Measurements from ENCODE around the gene PIEZO1.
"Not testable (repeated sequence)": the region's sequence is repeated elsewhere in the genome, so short reads cannot be mapped to it uniquely, and the experiment has no call there.

PIEZO1 gene

DNA sequence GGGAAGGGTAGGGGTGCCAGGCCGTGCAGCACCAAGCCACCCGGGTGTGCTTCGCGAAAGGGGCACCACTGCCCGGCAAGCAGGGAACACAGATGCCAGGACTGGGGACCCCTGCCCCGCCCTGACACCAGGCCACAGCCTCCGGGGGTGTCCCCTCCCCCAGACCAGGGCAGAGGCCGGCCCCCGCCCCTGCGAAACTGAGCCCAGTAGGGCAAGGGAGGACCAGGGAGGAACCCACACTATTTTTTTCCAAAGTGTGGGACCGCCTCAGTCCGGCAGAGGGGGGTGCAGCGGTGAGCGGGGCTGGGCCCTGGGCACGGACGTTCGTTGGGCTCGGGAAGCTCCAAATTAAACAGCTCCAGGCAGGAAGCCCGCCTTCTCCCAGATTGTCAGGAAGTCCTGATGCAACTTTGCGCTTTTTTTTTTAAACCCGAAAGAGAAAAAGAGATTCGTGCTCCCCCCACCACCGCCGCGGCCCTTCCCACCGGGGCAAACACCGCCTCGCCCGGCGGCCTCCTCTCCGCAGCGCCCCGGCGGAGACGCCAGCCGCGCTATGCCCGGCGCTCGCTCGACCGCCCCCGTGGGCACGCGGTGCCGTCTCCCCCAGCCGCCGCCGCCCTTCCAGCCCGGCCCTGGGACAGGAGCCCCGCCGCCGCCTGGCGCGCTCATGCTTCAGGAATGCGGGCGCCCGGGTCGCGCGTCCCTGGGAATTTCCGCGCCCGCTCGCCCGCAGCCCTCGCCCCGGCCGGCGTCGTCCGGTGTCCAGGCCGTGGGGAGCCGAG, 755 bp downstream of the PIEZO1 start:
- DNase-seq (ENCODE audit: insufficient read length, low spot score) (peak; percentile 69), FAIRE-seq (no peak)

DNA sequence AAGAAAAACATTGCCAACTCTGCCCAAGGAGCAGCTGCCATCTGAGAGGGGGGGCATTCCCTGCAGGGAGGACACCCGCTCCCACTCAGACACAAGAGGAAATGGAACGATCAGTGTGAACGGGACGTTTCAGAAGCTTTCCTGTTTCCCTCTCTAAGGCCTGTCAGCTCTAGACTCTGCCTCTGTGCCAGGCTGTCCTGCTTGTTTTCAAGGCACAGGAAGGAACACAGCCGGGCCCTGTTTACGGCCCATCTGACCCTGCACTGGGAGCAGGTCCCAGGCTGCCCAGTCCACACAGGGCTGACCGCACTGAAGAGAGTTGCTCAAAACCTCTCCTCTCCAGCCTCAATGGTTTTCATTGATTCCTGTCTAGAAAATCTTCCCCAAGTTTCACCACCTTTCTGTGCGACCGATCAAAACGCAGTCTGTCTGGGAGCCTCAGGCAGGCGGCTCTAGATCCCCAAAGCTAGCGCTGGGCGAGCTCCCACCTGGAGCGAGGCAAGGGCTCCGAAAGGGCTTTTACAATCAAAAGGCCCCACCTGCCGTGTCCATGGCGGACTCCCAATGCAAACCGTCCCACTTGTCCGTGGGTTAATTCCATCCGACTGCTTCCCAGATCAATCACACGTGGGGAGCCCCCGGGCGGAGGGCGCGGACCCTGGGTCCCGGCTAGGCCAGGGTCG, 1.5 kb downstream of the PIEZO1 start:
- no peak for DNase-seq (ENCODE audit: insufficient read length, low spot score)
- FAIRE-seq, result no peak

DNA sequence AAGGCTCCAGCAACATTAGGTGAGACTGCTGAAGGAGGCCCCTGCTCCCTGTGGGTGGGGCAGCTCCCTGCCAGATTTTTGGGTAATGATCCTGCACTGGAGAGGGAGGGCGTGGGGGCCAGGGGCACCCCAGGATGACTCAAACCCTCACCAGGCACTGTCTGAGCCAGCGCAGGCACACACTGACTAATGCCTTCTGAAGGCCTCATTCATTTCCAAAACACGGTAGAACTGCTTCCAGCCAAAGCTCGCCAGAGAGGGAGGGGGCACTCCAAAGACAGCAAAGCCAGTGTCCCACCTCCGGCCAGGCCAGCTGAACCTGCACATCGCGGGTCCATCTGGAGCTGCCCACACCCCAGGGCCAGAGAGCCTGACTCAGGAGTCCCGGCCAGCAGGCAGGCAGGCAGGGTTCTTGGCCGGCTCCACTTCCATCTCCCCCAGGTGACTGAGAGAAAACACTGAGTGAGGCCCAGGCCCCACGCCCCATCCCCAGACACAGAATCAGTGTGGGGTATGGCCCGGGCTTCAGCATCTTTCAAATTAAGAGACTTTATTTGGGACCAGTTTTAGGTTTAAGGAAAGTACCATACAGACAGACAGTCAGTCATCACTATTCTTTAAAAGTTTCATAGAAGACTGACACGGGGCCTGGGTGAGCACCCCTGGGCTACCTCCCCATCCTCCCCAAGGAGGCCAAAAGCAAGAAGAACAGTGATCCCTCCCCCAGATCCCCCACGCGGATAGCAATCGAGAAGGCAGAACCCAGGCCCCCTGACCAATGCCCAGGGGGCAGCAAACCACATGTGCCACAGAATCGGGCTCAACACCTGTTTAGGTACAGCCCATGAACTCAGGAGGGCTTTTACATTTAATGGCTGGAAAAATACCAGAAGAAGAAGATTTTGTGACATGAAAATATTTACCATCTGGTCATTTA, 2.3 kb downstream of the PIEZO1 start:
- peak; percentile 48 for FAIRE-seq
- DNase-seq (ENCODE audit: insufficient read length, low spot score), result peak; percentile 52

DNA sequence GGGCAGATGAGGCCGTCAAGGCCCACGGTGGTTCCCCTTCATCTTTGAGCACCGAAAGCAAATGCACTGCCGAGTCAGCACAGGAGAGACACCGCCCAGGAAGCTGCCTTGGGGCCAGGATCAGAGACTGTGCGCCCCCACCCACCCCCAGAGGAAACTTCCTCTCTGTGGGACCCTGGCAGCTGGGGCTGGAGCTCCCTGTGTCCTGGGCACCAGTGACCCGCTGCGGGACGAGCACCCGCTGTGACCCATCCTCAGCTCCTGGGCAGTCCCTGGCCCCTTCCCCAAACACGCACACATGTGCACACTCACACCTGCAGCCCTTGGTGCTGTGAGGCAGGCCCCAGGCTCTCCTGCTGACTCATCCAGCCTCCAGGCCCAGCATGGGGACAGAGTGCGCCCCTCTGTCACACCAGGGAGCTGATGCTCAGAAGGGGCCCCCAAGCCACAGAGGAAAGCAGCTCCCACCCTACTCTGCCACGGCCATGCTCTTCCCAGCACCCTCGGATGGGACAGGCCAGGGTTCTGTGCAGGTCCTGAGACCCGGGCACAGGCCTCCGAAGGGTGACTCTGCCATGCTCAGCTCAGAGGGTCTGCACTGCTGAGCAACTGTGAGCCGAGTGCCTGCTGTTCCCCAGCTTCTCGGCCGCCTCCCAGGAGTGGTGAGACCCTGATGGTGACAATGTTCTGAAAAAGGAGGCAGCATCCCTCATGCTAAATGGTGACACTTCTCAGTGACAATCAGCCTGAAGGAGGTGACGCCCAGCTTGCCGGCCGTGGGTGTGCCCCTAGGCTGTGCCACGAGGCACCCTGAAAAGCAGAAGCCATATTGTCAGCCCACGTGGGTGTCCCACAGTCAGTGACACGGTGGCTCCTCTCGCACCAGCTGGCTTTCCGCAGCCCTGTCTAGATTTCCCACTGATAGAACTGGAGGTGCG, 3.6 kb downstream of the PIEZO1 start:
- FAIRE-seq (no peak), DNase-seq (ENCODE audit: insufficient read length, low spot score) (no peak)

DNA sequence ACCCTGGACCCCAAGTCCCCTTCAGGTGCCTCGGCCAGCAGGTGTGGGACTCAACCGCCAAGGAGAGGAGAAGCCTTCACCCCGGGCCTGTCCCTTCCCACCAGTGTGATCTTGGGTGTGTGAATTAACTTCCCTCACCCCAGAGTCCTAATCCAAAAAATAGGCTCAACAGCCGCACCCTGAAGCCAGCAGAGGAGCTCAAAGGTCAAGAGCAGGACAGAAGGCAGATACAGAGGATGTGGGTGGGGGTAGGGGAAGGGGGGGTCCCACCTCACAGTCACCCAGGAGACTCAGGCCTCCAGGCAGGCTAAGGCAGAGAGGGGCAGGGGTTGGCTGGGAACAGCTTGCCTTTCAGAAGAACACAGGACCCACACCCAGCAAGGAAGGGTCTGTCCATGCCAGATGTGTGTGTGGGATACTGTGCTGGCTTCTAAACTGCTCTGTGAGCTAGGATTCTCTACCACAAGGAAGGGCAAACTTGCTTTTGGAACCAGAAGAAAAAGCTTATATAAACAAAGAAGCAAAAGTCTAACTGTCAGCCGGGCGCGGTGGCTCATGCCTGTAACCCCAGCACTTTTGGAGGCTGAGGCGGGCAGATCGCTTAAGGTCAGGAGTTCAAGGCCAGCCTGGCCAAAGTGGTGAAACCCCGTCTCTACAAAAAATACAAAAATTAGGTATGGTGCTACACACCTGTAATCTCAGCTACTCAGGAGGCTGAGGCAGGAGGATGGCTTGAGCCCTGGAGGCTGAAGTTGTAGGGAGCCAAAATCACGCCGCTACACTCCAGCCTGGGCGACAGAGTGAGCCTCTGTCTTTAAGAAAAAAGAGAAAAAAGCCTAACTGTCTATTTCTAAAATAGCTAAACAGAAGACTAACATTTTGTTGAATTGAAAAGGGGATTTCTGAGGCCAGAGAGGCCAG, 4.6 kb downstream of the PIEZO1 start:
- no peak for FAIRE-seq

DNA sequence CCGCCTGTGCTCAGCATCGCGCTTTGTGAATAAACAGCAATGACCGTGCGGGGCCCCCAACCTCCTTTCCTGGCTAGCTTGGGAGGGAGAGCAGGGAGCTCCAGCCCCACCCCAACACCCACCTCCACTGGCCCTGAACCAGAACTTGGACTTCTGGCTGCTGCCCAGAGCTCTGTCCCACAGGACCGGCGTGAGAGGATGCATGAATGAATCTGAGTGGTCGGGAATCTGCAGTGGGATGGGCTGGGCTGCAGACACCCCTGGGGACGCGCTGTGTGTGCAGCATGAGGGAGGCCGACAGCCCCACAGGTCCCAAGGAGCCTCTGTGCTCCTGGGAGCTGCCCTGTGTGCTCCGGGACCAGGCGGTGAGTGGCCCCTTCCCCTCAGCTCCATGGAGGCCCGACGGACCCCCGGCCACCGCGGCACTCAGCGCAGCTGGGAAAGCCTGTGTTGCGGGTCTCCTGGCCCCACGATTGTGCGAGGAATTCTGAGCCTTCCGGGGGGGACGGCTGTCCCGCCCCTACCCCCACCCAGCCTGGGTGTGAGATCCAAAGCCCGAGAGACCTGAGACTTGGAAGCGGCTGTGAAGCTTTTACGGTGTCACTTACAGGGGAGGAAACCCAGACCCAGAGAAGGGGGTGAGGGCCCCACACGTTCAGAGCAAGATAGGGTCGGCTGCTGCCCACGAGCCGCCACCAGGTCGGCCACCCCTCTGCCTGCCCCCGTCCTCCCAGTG, 5.4 kb downstream of the PIEZO1 start:
- DNase-seq (ENCODE audit: insufficient read length, low spot score) (no peak), FAIRE-seq (no peak)

More for the DNA sequence above, 4.6 kb downstream of the PIEZO1 start:
- no peak for DNase-seq (ENCODE audit: insufficient read length, low spot score)

DNA sequence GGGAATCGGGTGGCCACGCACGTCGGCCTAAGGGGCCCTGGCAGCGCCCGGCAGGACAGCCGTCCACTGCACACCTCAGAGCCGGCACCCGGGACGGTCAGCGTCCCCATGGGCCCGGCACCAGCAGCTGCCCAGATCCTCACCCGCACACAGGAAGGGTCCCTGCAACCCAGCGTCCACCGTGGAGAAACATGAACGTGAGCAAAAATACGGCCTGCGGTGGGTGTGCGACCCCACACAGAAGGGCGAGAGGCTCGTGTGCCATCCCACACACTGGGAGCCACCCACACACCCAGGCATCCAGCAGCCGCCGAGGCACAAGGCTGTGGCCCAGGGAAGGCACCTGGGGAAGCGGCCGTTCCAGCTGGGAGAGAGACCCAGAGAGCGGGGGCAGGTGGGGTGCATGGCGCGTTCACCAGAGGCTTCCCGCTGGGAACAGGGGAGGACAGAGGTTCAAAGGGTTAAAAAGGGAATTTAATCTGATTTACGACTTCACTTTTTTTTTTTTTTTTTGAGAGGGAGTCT, 6.4 kb downstream of the PIEZO1 start:
- no peak for DNase-seq (ENCODE audit: insufficient read length, low spot score)
- no peak for FAIRE-seq

DNA sequence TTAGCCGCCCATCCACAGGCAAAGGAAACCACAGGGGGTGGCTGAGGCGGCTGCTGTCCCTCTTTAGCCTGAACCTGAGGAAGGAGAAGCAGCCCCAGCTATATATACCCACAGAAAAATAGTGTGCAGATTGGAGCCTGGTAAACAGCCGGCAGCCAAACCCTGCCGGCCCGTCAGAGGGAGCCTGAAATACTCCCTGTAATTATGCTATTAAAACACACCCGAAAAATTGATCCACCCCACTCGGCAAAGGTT, 6.8 kb downstream of the PIEZO1 start:
- DNase-seq (ENCODE audit: insufficient read length, low spot score) (no peak), FAIRE-seq (no peak)

DNA sequence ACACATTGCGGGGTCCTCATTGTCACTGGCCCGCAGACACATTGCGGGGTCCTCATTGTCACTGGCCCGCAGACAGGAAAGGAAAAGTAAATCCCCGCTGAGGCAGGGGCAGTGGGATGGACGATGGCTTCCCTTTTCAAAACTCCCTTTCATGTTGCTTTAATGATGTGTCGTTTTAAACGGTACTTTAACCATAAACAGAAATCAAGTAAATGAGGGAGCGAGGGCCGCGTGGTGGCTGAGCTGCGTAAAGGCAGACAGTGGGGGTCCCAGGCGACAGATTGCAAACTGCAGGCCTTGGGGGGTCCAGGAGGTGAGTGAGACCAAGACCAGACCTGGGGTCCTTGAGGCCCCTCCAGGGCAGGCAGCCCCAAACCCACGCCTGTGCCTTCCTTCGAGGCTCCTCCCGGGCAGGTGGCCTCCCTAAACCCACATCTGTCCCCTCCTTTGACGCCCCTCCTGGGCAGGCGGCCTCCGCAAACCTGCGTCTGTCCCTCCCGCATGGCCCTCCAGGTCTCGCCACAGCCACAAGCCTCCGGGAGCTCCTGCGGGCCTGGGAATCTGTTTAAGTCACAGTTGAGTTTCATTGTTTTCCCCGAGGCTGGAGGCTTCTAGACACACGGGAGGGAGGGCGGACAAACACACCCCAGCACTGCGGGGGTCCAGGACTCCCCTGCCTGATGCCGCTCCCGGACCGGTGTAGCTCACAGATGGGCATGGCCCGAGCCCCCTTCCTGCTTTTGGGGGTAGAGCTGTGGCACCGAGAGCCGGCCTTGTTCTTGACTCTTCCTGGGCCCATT, 7.3 kb downstream of the PIEZO1 start:
- FAIRE-seq (no peak), DNase-seq (ENCODE audit: insufficient read length, low spot score) (no peak)

DNA sequence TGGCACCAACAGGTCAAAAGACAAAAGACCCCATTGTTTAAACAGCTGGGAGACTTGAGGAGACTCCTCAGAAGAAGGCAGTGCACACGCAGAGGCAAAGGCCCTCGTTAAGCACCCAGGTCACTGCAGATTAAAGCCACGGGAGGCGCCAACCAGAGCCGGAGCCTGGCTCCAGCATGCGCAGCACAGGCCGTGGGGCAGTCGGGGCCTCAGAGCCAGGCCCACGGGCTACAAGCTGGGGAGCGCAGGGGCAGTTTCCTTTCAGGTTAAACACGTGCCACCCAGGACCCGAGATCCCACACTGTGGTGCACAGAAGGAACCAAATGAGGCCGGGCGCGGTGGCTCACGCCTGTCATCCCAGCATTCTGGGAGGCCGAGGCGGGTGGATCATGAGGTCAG, 9.2 kb downstream of the PIEZO1 start:
- FAIRE-seq, result no peak
- no peak for DNase-seq (ENCODE audit: insufficient read length, low spot score)

DNA sequence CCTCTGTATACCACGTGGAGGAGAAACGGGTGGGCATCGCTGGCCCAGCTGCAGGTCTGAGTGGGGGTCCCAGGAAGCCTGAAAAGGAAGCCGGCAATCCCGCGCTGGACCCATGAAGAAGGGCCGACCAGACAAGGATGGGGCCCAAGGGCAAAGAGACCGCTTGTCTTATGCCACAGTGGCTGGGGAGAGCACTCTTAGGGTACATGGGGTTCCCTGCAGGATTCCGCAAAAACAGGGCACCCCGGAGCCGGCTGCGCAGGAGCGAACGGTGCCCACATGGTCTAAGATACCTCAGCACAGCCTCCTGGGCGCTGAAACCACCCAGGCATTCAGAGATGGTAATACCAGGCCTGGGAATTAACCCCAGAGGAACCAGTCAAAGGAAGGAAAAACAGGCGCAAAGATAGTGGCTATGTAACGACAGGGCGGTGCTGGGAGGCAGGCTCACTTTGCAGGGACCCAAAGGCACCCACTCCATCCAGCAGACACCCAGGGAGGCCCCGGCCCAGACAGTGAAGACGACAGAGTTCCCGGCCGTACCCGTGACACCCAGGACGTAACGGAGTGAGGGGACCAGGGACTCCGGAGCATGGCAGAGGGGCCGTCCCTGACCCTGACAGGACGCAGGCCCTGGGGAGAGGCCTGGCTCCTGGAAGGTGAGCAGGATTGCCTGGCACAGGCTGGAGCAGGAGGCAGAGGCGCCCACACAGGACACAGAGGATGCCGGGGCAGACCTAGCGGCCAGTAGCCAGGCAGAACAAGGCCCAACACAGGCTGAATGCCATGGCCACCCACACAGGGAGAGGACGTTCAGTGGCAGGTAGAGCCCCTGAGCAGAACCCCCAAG, 10.3 kb downstream of the PIEZO1 start:
- FAIRE-seq (no peak), DNase-seq (ENCODE audit: insufficient read length, low spot score) (no peak)

DNA sequence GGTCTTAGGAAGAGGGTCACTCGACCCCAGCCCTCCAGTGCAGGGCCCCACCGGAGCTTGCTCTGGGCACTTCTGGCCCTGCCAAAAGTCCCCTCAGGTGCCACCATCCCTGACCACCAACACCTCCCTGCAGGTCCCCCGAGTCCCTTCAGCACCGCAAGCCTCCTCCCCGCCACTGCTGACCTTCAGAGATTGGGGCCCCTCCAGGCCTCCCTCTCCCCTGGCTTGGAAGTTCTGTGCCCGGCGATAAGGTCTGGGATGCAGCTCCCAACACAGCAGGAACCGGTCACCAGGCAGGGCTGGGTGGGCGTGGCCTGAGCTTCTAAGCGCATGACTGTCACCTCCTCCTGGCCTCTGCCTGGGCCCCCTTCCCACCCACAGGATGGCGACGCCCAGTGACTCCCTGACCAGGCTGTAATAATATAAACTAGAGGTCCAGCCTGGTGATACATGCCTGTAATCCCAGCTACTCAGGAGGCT, 11.2 kb downstream of the PIEZO1 start:
- DNase-seq (ENCODE audit: insufficient read length, low spot score), result no peak
- FAIRE-seq, result no peak

DNA sequence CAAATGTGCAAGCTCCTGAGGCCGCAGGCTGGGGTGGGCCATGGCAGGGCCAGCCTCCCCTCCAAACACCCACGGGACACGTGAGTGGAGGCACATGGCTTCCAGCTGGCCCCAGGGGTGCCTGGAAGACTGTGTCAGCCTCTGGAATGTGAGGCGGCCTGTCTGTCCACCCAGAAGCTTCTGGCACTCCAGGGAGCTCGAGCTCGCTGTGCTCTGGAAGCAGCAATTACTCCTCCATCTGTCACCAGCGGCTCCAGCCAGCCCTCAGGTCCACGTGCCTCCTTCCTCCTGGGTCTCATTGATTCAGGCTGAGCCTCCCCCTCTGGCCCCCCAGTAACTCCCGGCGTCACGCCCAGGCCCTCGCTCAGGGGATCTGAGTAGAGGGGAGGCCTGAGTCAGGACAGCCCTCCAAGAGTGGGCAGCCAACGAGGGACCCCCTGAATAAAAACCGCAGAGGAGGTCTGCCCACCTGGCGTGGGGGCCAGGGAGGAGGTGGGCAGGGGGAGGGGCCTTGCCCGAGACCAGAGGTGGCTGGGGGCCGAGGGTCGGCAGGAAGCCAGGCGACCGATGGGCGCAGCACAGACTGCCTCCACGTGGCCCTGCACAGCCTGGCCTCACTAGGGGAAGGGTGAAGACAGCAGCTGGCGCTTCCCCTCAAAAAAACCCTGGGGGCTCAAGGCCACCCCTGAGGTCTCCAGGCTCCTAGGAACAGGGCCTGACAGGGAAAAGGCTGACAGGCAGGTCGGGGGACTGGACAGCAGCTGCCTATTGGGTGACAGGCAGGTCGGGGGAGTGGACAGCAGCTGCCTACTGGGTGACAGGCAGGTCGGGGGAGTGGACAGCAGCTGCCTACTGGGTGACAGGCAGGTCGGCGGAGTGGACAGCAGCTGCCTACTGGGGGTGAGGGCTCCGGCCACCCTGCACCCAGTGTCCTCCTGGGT, 11.9 kb downstream of the PIEZO1 start:
- DNase-seq (ENCODE audit: insufficient read length, low spot score), result no peak
- FAIRE-seq, result peak; percentile 38

DNA sequence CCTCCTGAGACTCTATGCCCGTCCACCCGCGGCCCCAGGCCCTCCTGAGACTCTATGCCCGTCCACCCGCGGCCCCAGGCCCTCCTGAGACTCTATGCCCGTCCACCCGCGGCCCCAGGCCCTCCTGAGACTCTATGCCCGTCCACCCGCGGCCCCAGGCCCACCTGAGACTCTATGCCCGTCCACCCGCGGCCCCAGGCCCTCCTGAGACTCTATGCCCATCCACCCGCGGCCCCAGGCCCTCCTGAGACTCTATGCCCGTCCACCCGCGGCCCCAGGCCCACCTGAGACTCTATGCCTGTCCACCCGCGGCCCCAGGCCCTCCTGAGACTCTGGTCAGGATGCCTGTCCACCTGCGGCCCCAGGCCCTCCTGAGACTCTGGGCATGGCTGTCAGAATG, 13.2 kb downstream of the PIEZO1 start:
- FAIRE-seq; DNase-seq (ENCODE audit: insufficient read length, low spot score): not testable (repeated sequence)

DNA sequence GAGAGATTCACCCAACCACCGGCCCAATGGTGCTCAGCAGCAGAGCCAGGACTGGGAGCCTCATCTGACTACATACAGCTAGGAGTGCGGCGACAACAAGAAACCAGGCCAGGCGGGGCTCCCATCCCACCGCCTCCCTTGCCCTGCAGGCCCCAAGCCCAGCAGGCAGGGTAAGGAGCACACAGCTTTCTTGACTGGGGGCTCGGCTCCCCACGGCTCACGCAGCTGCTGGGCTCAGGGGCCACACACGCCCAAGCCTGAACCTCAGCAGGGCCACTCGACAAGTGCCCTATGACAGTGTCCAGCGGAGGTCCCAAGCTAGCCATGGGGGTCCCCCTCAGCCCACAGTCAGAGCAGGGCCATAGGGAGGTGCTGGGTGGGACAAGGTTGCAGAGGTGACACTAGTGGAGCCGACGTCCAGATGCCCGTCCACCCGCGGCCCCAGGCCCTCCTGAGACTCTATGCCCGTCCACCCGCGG, 13.7 kb downstream of the PIEZO1 start:
- no peak for FAIRE-seq

More for the DNA sequence above, 13.7 kb downstream of the PIEZO1 start:
- DNase-seq (ENCODE audit: insufficient read length, low spot score), result no peak
